ENCODE data around the gene CDCA3.
"Not testable (repeated sequence)": the region's sequence is repeated elsewhere in the genome, so short reads cannot be mapped to it uniquely, and the experiment has no call there.

The CDCA3 gene

DNA sequence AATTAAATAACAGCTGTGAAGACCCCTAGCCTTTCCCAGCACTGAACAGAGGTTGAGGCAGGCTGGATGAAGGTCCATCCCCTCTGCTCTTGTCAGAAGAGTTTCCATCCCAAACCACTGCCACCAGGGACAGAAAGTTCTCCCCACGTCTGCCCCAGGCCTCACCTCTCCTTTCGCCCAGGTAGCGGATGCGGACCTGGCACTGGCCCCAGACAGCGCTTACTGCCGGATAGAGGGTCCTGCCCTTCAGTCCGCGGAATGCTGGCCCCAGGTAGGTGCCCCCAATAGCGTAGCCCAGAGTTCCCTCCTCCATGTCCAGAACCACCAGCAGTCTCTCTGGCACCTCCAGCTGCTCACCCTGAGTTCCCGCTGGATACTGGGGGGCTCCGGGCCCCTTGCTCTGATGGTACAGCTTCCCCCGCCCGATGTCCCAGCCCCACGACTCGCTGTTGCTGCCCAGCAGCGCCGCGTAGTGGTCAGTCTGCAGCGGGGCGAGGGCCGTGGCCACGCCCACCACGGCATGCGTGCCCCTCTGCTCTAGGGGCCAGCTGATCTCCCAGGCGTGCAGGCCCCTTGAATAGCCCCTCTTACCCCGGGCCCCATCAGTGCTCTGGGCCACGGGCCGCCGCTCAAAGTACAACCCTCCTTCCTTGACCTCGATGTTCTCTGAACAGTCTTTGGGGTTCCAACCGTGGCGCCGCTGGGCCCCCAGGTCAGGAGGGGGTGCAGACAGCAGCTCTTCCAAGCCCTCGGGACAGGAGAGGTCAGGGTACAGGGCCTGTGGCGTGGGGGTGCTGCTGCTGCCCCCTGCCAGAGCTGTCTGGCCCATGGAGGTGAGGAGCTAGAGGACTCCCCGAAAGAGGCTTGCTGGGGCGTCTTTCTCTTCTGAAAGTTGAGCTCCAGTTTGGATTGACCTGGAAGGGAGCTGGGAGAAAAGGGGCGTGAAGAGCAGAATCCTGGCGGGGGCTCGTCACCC is 21.3 kb upstream of the CDCA3 start:
- DNase-seq = no peak

DNA sequence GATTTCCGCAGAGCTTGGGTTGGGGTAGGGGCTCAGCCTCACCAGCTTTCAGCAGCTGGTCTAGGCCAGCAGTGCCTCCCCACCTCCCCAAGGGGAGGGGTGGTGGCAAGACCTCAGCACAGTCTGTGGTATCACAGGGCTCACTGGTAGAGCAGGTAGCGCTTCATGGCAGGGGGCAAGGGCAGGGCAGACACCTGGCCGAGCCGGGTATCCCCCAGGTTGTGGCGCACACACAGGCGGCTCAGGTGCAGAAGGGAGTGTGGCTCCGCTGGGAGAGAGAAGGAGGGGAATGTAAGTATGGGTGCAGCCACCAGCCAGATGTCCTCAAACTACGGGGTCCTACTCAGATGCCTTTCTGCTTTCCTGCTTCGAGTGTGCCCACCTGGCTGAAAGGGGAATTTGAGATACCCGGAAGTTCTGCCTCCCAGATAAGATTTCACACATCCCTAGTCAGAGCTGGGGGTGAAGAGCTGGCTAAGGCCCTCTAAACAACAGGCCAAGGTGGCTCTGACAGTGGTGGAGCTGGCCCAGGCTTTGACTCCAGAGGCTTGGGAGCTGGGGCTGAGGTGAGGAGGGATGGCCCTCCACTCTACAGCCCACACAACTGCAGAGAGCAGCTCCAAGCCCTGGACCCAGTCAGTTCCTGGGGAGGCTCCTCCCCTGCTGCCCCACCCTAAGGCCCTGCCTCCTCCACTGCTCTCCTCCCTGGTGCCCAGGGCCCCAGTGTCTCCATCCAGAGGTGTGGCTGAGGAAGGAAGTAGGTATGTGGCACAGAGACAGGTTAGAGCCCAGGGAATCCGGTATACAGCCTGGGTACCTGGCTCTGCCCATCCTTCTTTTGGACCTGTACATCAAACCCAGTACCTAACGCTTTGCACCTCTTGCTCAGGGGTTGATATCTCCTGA is 20.2 kb upstream of the CDCA3 start:
- no peak for DNase-seq

DNA sequence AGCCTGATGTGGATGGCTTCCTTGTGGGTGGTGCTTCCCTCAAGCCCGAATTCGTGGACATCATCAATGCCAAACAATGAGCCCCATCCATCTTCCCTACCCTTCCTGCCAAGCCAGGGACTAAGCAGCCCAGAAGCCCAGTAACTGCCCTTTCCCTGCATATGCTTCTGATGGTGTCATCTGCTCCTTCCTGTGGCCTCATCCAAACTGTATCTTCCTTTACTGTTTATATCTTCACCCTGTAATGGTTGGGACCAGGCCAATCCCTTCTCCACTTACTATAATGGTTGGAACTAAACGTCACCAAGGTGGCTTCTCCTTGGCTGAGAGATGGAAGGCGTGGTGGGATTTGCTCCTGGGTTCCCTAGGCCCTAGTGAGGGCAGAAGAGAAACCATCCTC is 19.2 kb upstream of the CDCA3 start:
- not testable (repeated sequence) for DNase-seq

DNA sequence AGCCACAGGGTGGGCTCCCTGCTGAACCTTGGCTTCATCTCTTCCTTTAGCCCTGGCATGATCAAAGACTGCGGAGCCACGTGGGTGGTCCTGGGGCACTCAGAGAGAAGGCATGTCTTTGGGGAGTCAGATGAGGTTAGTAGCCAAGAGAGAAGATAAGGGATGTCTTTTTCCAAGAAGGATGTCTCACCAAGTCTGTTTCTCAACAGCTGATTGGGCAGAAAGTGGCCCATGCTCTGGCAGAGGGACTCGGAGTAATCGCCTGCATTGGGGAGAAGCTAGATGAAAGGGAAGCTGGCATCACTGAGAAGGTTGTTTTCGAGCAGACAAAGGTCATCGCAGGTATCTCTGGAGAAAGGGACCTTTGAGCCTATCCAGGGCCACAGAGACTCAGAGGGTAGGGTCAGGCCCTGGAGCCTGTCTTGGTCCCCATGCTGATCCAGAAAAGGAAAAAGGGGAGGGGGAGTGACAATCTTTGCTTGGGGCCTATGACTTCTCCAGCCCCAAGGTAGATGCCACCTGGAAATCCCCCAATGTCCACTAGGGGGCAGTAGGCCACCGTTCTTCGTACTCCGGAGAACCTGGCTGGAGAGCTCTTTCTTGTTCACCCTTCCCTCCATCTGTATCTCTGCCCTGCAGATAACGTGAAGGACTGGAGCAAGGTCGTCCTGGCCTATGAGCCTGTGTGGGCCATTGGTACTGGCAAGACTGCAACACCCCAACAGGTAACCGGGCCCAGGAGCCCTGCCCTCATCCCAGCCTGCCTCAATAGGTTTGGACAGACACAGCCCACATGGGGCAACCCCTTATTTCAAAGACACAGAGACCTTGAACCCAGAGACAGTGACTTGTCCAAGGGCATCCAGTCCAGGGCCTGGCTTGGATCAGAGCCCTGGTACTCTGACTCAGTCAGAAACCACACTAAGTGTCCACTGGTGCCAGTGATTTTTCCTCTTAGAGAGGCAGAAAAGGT is 18.2 kb upstream of the CDCA3 start:
- DNase-seq = no peak

GRCh38 chr12:6868211-6869048 is 17.3 kb upstream of the CDCA3 start:
- DNase-seq = no peak

GRCh38 chr12:6867413-6868210 is 16.5 kb upstream of the CDCA3 start, which contains the start of gene TPI1:
Gene TPI1 (plus strand): TSS chr12:6867531. CDS start chr12:6867567, 36 bp downstream.
- DNase-seq = no peak

DNA sequence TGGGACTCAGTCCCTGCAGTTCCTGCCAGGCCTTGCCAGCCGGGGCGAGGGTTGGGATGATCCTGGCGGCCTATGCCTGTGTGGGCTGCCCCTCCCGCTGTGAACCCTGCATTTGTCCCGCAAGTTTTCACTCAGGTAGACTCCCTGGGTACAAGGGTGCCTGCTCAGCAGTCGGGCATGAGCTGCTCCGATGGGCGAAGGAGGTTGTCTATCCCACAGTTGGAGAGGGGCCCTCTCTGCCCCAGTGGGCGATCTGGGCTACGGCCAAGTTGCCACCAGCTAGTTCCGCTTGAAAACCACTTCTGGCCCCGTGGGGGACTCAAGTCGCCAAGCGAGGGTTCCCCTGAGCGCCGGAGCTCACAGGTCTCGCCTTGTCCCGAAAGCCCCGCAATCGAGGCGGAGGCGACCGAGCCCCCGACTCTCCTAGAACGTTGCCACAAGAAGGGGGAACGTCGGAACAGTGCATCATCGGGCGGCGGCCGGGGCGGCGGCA is 15.9 kb upstream of the CDCA3 start:
- DNase-seq = no peak

DNA sequence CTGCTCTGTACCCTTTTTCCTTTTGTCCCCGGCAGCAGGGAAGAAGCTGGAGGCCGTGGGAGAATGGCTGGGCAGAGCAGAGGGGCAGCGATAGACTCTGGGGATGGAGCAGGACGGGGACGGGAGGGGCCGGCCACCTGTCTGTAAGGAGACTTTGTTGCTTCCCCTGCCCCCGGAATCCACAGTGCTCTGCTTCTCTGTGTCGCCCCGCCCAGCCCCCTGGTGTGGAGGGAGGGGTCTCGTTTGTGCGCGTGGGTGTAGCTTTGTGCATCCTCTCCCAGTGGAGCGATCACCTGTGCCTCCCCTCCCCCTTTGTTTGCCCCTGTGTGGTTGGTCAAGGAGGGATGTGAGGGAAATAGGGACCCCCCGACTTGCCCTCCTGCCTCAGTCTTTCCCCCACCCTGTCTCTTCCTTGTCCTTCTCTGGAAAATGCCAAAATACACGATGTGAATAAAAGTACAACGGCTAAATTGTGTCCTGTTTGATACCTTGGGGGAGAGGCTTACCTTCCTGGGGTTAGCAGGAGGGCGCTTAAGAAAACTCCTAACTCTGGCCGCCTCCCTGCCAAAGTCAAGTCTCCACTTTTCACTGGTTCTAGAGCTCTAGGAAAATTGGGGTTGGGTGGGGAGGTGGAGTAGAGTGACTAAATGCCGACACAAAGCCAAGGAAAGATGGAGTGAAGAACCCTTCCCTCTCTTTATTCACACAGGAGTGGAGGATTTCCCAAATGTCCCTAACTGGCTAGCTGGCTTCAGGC is 15.3 kb upstream of the CDCA3 start:
- no peak for DNase-seq

GRCh38 chr12:6865307-6865706 is 14.2 kb upstream of the CDCA3 start:
- DNase-seq = not testable (repeated sequence)

DNA sequence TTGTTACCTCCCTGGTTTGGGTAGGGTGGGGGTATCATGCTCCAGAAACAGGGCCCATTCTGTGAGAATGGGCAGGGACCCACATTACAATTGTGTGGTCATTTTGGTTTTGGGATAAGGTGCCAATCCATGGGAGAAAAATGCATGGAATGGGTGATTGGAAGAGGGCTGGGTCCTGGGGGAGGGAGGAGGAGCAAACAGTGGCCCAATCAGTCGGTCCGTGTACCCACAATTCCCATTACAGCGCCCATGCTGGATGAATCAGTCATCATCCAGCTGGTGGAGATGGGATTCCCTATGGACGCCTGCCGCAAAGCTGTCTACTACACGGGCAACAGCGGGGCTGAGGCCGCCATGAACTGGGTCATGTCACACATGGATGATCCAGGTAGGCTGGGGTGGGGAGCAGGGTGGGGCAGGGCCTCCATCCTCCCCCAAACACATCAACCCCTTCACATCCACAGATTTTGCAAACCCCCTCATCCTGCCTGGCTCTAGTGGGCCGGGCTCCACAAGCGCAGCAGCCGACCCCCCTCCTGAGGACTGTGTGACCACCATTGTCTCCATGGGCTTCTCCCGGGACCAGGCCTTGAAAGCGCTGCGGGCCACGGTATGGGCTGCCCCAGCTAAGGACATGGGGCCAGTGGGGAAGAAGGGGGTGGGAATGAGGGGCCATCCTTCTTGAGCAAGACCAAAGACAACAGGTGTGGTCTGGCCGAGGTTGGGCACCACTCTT is 12.7 kb upstream of the CDCA3 start:
- DNase-seq = no peak

GRCh38 chr12:6863033-6863432 is 11.9 kb upstream of the CDCA3 start:
- DNase-seq = no peak

DNA sequence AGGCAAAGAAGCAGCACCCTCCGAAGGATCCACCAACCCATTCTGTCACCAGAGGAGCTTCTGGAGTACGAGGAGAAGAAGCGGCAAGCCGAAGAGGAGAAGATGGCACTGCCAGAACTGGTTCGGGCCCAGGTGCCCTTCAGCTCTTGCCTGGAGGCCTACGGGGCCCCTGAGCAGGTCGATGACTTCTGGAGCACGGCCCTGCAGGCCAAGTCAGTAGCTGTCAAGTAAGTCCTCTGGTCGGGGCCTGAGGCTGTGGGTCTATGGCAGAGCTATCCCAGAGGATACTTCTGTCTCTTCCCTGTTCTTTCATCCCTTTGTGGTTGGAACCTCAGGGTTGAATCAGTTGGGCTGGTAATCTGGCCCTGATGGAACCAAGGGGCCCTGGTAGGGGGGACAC is 10.3 kb upstream of the CDCA3 start:
- no peak for DNase-seq

- DNase-seq = no peak
These were observed 9.9 kb upstream of the CDCA3 start for GRCh38 chr12:6860942-6861341.

DNA sequence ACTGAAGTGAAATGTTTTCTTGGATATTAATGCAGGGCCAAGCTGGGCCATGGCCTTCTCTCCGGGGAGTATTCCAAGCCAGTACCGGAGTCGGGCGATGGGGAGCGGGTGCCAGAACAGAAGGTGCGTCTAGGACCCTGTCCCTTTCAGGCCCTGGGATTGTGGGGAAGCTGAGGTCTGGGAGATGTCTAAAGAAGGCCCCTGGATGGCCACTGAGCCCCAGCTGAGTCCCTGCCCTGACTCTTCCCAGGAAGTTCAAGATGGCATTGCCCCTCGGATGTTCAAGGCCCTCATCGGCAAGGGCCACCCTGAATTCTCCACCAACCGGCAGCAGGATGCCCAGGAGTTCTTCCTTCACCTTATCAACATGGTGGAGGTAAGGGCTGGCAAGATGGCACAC is 9.0 kb upstream of the CDCA3 start:
- no peak for DNase-seq

DNA sequence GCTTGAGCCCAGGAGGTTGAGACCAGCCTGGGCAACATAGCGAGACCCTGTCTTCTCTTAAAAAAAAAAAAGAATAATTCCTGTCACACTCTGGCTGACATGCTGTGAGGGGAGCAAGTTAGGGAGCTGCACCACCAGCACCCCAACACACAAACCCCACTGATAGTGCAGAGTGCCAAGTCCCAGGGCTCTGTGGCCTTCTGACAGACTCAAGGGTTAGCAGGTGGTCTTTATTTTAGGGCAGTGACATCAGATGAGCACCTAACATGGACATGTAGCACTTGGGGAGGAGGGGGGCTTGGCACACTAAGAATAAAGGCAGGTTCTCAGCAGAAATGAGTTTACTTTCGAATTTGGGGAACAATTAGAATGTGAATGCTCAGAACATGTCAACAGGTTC is 7.7 kb upstream of the CDCA3 start:
- DNase-seq = no peak

- no peak for DNase-seq
These were observed 4.2 kb upstream of the CDCA3 start for GRCh38 chr12:6855322-6855721.

DNA sequence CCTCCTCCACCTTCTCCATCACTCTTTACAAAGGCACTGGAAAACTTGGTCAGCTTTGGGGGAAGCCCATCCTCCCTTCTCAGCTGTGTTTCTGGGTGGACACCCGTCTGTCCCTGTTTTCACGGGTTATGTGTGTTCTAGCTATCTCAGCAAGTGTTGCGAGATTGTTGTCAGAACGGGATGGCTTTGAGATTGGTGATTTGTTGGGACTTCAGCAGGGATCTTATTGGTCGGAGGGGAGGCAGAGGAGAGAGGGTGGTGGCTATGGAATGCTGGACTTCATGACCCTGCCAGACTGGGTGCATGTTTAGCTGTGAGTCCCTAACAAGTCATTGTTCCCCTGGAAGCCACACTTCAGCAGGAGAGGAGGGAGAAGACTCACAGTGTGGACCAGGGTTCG is 3.0 kb upstream of the CDCA3 start:
- DNase-seq = no peak

DNA sequence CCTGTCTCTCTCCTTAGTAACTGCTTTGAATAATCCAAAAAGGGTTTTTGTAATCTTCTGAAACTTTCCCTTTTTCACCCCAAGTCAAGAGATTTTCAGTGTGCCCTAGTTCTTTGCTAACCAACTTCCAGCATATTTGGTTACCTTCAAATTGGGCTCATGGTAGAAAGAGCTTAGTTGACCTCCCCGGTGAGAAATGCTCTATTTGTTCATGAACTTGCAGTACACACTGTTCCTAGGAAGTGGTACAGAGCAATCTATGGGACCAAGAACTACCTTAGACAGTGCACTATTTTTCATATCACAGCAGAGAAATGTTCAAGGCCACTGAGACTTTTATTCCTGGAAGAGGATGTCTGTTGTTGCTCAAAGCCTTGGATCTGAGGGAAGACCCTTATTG is 2.5 kb upstream of the CDCA3 start:
- DNase-seq = no peak
